ENCODE results near the gene KRTAP4-2.

DNA sequence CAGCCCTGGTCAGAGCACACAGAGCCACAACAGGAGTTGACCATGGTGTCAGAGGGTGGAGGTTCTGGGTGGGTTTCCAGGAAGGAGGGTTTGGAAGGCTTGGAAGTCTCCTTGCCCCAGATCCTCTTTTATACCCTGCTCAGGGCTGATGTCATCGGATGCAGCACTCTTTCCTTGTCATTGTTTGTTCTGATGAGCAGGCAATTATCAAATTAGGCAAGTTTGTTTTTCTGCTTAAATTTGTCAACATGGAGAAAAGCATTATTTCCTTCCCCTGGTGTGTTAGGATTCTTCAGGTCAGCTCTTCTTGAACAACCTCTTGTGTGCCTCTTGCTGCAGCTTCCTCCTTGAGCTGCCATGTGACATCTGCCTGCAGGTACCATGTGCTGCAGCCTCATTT is 17.4 kb downstream of the KRTAP4-2 start, which contains the start of gene KRTAP4-4:
- TF ChIP-seq, protein P1, sequence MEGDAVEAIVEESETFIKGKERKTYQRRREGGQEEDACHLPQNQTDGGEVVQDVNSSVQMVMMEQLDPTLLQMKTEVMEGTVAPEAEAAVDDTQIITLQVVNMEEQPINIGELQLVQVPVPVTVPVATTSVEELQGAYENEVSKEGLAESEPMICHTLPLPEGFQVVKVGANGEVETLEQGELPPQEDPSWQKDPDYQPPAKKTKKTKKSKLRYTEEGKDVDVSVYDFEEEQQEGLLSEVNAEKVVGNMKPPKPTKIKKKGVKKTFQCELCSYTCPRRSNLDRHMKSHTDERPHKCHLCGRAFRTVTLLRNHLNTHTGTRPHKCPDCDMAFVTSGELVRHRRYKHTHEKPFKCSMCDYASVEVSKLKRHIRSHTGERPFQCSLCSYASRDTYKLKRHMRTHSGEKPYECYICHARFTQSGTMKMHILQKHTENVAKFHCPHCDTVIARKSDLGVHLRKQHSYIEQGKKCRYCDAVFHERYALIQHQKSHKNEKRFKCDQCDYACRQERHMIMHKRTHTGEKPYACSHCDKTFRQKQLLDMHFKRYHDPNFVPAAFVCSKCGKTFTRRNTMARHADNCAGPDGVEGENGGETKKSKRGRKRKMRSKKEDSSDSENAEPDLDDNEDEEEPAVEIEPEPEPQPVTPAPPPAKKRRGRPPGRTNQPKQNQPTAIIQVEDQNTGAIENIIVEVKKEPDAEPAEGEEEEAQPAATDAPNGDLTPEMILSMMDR (IDR thresholded peaks at IDR 0.05 in 2 of 3, conservative IDR thresholded peaks at IDR 0.05 in 1 of 3; ENCODE audit: borderline replicate concordance in 1 of 3, insufficient read depth in 1 of 3, low read depth in 2 of 3, low read length in 2 of 3): no peak
- TF ChIP-seq POLR2AphosphoS5 (IDR thresholded peaks at IDR 0.05; ENCODE audit: low read depth, low read length) (no peak), EZH2 (IDR thresholded peaks at IDR 0.05) (no peak), SP1 (IDR thresholded peaks at IDR 0.05; ENCODE audit: low read depth) (no peak), YY1 (IDR thresholded peaks at IDR 0.05; ENCODE audit: extremely low read depth, insufficient replicate concordance, low read depth, low read length) (no peak), RAD21 (IDR thresholded peaks at IDR 0.05; ENCODE audit: low read depth) (no peak), SIN3A (IDR thresholded peaks at IDR 0.05; ENCODE audit: low read depth) (no peak), SRF (IDR thresholded peaks at IDR 0.05; ENCODE audit: low read depth) (no peak), EZH2phosphoT487 (IDR thresholded peaks at IDR 0.05; ENCODE audit: borderline replicate concordance) (no peak), POLR2A (IDR thresholded peaks at IDR 0.05; ENCODE audit: borderline replicate concordance, extremely low read depth, insufficient read depth, insufficient read length) (no peak)
